NK-92 (cell line): ENCODE measurements around the gene PARVB.

Experiments
- DNase-seq: peaks from one replicate; lab custom pipeline; 2025; ENCODE audit not compliant: unreplicated experiment; lab: John Stamatoyannopoulos, UW

Gene PARVB

GRCh38 chr22:44130076-44130711, 106.1 kb downstream of the PARVB start:
- DNase-seq, result no peak

- no peak for DNase-seq
Observed at GRCh38 chr22:44131412-44131811, 107.3 kb downstream of the PARVB start.

GRCh38 chr22:44131989-44132685, 108.0 kb downstream of the PARVB start:
- DNase-seq, result no peak

GRCh38 chr22:44132724-44133123, 108.6 kb downstream of the PARVB start:
- DNase-seq, result no peak

GRCh38 chr22:44133161-44133560, 109.1 kb downstream of the PARVB start:
- DNase-seq, result no peak

GRCh38 chr22:44133901-44134571, 109.9 kb downstream of the PARVB start:
- no peak for DNase-seq

GRCh38 chr22:44136112-44136511, 112.0 kb downstream of the PARVB start:
- no peak for DNase-seq

GRCh38 chr22:44136786-44137185, 112.7 kb downstream of the PARVB start:
- no peak for DNase-seq

GRCh38 chr22:44137415-44137814, 113.3 kb downstream of the PARVB start:
- no peak for DNase-seq

- no peak for DNase-seq
Observed at GRCh38 chr22:44139773-44140172, 115.7 kb downstream of the PARVB start.

- no peak for DNase-seq
Observed at GRCh38 chr22:44142421-44143104, 118.5 kb downstream of the PARVB start.

GRCh38 chr22:44143105-44143474, 119.0 kb downstream of the PARVB start:
- DNase-seq, result no peak

- no peak for DNase-seq
Observed at GRCh38 chr22:44143579-44143978, 119.5 kb downstream of the PARVB start.

GRCh38 chr22:44144046-44144569, 120.0 kb downstream of the PARVB start:
- no peak for DNase-seq

- DNase-seq, result no peak
Observed at GRCh38 chr22:44145544-44145943, 121.4 kb downstream of the PARVB start.

GRCh38 chr22:44146088-44146861, 122.2 kb downstream of the PARVB start:
- DNase-seq, result no peak

- no peak for DNase-seq
Observed at GRCh38 chr22:44147008-44147645, 123.0 kb downstream of the PARVB start.

GRCh38 chr22:44147821-44148574, 123.9 kb downstream of the PARVB start:
- DNase-seq, result no peak

- DNase-seq, result no peak
Observed at GRCh38 chr22:44151676-44152075, 127.6 kb downstream of the PARVB start.

GRCh38 chr22:44153710-44154109, 129.6 kb downstream of the PARVB start:
- DNase-seq, result no peak
